ENCODE results near the gene TSPAN12.

The TSPAN12 gene

DNA sequence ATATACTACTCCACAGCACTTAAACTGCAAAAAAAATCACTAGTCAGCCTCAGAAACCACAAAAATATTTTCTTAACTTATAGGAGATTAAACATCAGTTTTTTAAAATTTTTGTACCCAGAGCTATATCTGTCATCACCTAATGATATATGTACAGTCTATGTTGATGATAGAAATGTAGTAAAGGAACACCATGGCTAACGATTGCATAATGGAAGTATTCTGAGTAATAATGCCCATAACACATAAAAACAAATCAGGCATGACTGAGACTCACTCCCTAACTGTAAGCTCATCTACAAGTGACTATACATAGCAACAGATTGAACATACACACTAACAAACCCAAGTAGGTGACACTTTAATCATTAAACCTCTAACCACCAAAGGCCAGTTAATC is 51.3 kb downstream of the TSPAN12 start (continued):
- TF ChIP-seq ZNF416 (tag by site-specific recombination; IDR thresholded peaks at IDR 0.05) (no peak), ZFP69B (tag by site-specific recombination; IDR thresholded peaks at IDR 0.05) (peak; percentile 82), ZNF214 (tag by site-specific recombination; IDR thresholded peaks at IDR 0.05; ENCODE audit: borderline replicate concordance) (no peak), ZNF37A (tag by site-specific recombination; IDR thresholded peaks at IDR 0.05) (peak; percentile 18; the same call in 1 of the 2 replicates), ZNF623 (tag by site-specific recombination; IDR thresholded peaks at IDR 0.05) (no peak), SCRT1 (tag by site-specific recombination; IDR thresholded peaks at IDR 0.05; ENCODE audit: borderline replicate concordance) (peak; percentile 98), HOXA7 (CRISPR knock-in tag; IDR thresholded peaks at IDR 0.05; ENCODE audit: borderline replicate concordance) (no peak), HOXC10 (CRISPR knock-in tag; IDR thresholded peaks at IDR 0.05) (no peak), REPIN1 (tag by site-specific recombination; IDR thresholded peaks at IDR 0.05; ENCODE audit: low read depth) (no peak), ZNF132 (tag by site-specific recombination; IDR thresholded peaks at IDR 0.05; ENCODE audit: borderline replicate concordance) (no peak), KLF7 (tag by site-specific recombination; IDR thresholded peaks at IDR 0.05; ENCODE audit: borderline replicate concordance) (peak; percentile 84; the same call in 1 of the 2 replicates), ZNF521 (tag by site-specific recombination; IDR thresholded peaks at IDR 0.05) (no peak), ZNF391 (tag by site-specific recombination; IDR thresholded peaks at IDR 0.05; ENCODE audit: borderline replicate concordance, low read depth) (peak; percentile 87; the same call in 1 of the 2 replicates), ZNF354C (tag by site-specific recombination; IDR thresholded peaks at IDR 0.05; ENCODE audit: borderline replicate concordance, low read depth) (no peak), ZNF561 (tag by site-specific recombination; IDR thresholded peaks at IDR 0.05; ENCODE audit: borderline replicate concordance) (peak; percentile 90), ZNF791 (tag by site-specific recombination; IDR thresholded peaks at IDR 0.05) (no peak)
- TF ChIP-seq, protein P1, sequence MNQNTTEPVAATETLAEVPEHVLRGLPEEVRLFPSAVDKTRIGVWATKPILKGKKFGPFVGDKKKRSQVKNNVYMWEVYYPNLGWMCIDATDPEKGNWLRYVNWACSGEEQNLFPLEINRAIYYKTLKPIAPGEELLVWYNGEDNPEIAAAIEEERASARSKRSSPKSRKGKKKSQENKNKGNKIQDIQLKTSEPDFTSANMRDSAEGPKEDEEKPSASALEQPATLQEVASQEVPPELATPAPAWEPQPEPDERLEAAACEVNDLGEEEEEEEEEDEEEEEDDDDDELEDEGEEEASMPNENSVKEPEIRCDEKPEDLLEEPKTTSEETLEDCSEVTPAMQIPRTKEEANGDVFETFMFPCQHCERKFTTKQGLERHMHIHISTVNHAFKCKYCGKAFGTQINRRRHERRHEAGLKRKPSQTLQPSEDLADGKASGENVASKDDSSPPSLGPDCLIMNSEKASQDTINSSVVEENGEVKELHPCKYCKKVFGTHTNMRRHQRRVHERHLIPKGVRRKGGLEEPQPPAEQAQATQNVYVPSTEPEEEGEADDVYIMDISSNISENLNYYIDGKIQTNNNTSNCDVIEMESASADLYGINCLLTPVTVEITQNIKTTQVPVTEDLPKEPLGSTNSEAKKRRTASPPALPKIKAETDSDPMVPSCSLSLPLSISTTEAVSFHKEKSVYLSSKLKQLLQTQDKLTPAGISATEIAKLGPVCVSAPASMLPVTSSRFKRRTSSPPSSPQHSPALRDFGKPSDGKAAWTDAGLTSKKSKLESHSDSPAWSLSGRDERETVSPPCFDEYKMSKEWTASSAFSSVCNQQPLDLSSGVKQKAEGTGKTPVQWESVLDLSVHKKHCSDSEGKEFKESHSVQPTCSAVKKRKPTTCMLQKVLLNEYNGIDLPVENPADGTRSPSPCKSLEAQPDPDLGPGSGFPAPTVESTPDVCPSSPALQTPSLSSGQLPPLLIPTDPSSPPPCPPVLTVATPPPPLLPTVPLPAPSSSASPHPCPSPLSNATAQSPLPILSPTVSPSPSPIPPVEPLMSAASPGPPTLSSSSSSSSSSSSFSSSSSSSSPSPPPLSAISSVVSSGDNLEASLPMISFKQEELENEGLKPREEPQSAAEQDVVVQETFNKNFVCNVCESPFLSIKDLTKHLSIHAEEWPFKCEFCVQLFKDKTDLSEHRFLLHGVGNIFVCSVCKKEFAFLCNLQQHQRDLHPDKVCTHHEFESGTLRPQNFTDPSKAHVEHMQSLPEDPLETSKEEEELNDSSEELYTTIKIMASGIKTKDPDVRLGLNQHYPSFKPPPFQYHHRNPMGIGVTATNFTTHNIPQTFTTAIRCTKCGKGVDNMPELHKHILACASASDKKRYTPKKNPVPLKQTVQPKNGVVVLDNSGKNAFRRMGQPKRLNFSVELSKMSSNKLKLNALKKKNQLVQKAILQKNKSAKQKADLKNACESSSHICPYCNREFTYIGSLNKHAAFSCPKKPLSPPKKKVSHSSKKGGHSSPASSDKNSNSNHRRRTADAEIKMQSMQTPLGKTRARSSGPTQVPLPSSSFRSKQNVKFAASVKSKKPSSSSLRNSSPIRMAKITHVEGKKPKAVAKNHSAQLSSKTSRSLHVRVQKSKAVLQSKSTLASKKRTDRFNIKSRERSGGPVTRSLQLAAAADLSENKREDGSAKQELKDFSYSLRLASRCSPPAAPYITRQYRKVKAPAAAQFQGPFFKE (tag by site-specific recombination; IDR thresholded peaks at IDR 0.05; ENCODE audit: borderline replicate concordance), result no peak
- TF ChIP-seq, protein P2, sequence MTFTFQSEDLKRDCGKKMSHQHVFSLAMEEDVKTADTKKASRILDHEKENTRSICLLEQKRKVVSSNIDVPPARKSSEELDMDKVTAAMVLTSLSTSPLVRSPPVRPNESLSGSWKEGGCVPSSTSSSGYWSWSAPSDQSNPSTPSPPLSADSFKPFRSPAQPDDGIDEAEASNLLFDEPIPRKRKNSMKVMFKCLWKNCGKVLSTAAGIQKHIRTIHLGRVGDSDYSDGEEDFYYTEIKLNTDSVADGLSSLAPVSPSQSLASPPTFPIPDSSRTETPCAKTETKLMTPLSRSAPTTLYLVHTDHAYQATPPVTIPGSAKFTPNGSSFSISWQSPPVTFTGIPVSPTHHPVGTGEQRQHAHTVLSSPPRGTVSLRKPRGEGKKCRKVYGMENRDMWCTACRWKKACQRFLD (tag by site-specific recombination; IDR thresholded peaks at IDR 0.05), result no peak
- TF ChIP-seq, protein P3, sequence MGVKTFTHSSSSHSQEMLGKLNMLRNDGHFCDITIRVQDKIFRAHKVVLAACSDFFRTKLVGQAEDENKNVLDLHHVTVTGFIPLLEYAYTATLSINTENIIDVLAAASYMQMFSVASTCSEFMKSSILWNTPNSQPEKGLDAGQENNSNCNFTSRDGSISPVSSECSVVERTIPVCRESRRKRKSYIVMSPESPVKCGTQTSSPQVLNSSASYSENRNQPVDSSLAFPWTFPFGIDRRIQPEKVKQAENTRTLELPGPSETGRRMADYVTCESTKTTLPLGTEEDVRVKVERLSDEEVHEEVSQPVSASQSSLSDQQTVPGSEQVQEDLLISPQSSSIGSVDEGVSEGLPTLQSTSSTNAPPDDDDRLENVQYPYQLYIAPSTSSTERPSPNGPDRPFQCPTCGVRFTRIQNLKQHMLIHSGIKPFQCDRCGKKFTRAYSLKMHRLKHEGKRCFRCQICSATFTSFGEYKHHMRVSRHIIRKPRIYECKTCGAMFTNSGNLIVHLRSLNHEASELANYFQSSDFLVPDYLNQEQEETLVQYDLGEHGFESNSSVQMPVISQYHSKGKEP (tag by site-specific recombination; IDR thresholded peaks at IDR 0.05), result peak; percentile 89
- TF ChIP-seq, protein P4, sequence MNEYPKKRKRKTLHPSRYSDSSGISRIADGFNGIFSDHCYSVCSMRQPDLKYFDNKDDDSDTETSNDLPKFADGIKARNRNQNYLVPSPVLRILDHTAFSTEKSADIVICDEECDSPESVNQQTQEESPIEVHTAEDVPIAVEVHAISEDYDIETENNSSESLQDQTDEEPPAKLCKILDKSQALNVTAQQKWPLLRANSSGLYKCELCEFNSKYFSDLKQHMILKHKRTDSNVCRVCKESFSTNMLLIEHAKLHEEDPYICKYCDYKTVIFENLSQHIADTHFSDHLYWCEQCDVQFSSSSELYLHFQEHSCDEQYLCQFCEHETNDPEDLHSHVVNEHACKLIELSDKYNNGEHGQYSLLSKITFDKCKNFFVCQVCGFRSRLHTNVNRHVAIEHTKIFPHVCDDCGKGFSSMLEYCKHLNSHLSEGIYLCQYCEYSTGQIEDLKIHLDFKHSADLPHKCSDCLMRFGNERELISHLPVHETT (tag by site-specific recombination; IDR thresholded peaks at IDR 0.05), result peak; percentile 91
- TF ChIP-seq, protein P5, sequence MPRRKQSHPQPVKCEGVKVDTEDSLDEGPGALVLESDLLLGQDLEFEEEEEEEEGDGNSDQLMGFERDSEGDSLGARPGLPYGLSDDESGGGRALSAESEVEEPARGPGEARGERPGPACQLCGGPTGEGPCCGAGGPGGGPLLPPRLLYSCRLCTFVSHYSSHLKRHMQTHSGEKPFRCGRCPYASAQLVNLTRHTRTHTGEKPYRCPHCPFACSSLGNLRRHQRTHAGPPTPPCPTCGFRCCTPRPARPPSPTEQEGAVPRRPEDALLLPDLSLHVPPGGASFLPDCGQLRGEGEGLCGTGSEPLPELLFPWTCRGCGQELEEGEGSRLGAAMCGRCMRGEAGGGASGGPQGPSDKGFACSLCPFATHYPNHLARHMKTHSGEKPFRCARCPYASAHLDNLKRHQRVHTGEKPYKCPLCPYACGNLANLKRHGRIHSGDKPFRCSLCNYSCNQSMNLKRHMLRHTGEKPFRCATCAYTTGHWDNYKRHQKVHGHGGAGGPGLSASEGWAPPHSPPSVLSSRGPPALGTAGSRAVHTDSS (tag by site-specific recombination; IDR thresholded peaks at IDR 0.05), result 0 out of 2 replicates have a peak, but pooled peaks have one; percentile 15
- TF ChIP-seq, protein P6, sequence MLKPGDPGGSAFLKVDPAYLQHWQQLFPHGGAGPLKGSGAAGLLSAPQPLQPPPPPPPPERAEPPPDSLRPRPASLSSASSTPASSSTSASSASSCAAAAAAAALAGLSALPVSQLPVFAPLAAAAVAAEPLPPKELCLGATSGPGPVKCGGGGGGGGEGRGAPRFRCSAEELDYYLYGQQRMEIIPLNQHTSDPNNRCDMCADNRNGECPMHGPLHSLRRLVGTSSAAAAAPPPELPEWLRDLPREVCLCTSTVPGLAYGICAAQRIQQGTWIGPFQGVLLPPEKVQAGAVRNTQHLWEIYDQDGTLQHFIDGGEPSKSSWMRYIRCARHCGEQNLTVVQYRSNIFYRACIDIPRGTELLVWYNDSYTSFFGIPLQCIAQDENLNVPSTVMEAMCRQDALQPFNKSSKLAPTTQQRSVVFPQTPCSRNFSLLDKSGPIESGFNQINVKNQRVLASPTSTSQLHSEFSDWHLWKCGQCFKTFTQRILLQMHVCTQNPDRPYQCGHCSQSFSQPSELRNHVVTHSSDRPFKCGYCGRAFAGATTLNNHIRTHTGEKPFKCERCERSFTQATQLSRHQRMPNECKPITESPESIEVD (tag by site-specific recombination; IDR thresholded peaks at IDR 0.05), result peak; percentile 100
- TF ChIP-seq, protein P7, sequence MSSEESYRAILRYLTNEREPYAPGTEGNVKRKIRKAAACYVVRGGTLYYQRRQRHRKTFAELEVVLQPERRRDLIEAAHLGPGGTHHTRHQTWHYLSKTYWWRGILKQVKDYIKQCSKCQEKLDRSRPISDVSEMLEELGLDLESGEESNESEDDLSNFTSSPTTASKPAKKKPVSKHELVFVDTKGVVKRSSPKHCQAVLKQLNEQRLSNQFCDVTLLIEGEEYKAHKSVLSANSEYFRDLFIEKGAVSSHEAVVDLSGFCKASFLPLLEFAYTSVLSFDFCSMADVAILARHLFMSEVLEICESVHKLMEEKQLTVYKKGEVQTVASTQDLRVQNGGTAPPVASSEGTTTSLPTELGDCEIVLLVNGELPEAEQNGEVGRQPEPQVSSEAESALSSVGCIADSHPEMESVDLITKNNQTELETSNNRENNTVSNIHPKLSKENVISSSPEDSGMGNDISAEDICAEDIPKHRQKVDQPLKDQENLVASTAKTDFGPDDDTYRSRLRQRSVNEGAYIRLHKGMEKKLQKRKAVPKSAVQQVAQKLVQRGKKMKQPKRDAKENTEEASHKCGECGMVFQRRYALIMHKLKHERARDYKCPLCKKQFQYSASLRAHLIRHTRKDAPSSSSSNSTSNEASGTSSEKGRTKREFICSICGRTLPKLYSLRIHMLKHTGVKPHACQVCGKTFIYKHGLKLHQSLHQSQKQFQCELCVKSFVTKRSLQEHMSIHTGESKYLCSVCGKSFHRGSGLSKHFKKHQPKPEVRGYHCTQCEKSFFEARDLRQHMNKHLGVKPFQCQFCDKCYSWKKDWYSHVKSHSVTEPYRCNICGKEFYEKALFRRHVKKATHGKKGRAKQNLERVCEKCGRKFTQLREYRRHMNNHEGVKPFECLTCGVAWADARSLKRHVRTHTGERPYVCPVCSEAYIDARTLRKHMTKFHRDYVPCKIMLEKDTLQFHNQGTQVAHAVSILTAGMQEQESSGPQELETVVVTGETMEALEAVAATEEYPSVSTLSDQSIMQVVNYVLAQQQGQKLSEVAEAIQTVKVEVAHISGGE (tag by site-specific recombination; conservative IDR thresholded peaks at IDR 0.05; ENCODE audit: low read depth), result no peak

Measured in HEK293 (cell line).